ENCODE results near the gene CYB5D1. TPM values are rescaled to one million over a fixed set of nuclear protein-coding genes. Genes with fewer than 3 reads are reported as not detected.
"Not testable (repeated sequence)": the region's sequence is repeated elsewhere in the genome, so short reads cannot be mapped to it uniquely, and the experiment has no call there.

The CYB5D1 gene
- total RNA-seq, 1 experiment from 2014 or later: 5.5 TPM

GRCh38 chr17:7856011-7856810 lies 1.6 kb upstream of the CYB5D1 start:
- DNase-seq (ENCODE audit: low read depth): no peak

DNA sequence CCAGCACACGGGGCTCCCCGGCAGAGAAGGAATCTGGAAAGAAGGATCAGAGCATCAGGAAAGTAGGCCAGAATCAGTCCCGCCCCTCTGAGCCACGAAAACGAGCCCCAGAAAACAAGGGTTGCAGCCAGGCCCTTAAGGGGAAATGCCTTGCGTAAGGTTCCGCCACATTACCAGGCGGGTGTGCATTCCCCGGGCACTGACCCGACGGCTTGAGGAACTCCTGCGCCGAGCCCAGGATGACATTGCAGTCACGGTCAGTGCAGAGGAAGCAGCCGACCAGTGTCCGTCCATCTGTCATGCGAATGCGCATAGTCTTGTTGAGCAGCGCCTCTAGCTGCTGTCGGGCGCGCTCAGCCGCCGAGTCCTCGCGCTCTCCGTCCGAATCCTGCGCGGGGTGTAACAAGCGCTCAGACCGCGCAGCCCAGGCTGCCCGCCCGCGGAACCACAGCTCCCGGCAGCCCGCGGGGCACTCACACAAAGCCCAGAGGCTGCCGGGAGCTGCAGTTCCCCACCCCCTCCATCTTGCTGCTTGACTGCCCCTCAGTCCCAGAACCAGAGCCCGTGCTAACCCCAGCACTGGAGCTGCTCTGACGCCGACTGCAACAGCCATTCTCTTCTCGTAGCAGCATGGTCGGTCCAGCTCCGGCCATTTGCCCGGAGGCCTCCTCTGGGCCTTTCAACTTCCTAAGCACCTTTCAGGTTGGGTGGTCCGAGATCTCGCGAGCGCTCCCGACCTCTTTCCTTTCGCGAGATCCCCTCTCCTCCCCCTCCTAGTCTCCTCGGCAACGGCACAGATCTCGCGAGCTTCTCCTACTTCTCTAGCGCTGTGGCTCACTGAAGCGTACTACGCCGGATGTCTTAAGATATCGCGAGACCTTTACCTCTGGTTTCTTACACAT lies 741 bp upstream of the CYB5D1 start, which contains the start of gene NAA38:
Gene NAA38, minus strand, starts transcription at position 749 of the 902 bp plus-strand sequence. Its CDS starts 96 bp downstream, at position 653.
- DNase-seq (ENCODE audit: low read depth): peak; percentile 96

- DNase-seq (ENCODE audit: low read depth): peak; percentile 50
Observed at GRCh38 chr17:7858522-7858810, 663 bp downstream of the CYB5D1 start.

GRCh38 chr17:7859028-7859427 lies 1.2 kb downstream of the CYB5D1 start:
- no peak for DNase-seq (ENCODE audit: low read depth)

GRCh38 chr17:7862692-7863437 lies 5.1 kb downstream of the CYB5D1 start:
- DNase-seq (ENCODE audit: low read depth): no peak

- not testable (repeated sequence) for DNase-seq (ENCODE audit: low read depth)
Observed at GRCh38 chr17:7864384-7864783, 6.6 kb downstream of the CYB5D1 start.

DNA sequence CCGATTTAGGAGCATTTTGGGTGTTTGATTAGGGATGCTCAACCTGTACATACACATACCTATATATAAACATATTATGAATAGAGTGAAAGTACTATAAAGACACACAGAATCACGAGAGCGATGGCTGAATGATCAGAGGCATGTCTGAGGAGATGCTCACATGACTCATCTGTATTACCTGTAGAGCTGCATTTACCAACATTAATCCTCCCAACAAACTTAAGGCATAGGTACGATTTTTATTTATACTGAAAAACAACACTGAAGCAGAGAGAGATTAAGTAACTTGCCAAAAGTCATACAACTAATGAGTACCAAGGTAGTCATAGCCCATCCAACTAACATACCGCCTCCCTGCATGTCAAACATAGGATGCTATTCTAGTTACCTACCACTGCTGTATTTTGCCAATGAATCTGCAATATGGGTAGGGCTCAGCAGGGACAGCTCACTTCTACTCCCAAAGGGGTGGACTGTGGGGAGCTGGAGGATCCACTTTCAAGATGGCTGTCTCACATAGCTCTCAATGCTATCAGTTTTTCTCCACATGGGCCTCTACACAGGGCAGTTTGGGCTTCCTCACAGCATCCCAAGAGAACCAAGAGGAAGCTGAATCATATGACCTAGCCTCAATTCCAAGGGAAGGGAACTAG lies 7.3 kb downstream of the CYB5D1 start:
- no peak for DNase-seq (ENCODE audit: low read depth)

GRCh38 chr17:7867881-7868329 lies 10.1 kb downstream of the CYB5D1 start:
- no peak for DNase-seq (ENCODE audit: low read depth)

GRCh38 chr17:7873051-7873450 lies 15.2 kb downstream of the CYB5D1 start:
- DNase-seq (ENCODE audit: low read depth): no peak

GRCh38 chr17:7875804-7876370 lies 18.1 kb downstream of the CYB5D1 start:
- no peak for DNase-seq (ENCODE audit: low read depth)

GRCh38 chr17:7878234-7878633 lies 20.4 kb downstream of the CYB5D1 start:
- DNase-seq (ENCODE audit: low read depth): no peak

DNA sequence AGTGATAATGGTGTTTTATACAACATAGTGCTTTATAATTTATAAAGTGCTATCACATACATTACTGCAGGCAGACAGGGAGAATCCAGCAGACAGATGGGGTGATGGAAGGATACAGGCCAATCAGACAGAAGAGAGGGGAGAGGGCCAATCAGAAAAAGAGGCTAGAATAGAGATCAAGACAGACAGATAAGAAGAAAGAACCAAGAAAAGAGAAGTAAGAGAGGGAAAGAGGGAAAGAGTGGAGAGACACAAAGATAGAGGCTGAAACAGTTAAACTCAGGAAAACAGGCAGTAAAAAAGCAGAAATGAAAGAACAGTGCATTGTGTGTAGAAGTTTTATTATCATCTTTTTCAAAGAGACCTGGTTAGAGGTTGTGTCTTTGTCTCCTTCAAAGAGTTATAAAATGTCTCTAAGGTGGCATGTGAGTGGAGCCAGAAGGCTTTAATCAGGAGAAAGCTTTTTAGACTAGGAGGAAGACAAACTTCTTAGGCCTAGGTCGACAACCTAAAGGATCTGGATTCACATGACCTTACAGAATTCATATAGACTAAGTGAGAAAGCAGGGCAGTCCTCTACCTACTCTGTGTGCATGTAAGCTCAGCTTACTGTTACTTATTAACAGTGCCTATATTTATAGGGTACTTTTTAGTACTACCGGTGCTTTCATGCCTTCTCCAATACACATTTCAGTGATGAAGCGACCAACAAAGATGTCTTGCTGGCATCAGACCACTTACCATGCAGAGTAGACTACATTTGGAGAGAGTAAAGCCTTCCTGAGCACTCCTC lies 22.5 kb downstream of the CYB5D1 start:
- no peak for DNase-seq (ENCODE audit: low read depth)

DNA sequence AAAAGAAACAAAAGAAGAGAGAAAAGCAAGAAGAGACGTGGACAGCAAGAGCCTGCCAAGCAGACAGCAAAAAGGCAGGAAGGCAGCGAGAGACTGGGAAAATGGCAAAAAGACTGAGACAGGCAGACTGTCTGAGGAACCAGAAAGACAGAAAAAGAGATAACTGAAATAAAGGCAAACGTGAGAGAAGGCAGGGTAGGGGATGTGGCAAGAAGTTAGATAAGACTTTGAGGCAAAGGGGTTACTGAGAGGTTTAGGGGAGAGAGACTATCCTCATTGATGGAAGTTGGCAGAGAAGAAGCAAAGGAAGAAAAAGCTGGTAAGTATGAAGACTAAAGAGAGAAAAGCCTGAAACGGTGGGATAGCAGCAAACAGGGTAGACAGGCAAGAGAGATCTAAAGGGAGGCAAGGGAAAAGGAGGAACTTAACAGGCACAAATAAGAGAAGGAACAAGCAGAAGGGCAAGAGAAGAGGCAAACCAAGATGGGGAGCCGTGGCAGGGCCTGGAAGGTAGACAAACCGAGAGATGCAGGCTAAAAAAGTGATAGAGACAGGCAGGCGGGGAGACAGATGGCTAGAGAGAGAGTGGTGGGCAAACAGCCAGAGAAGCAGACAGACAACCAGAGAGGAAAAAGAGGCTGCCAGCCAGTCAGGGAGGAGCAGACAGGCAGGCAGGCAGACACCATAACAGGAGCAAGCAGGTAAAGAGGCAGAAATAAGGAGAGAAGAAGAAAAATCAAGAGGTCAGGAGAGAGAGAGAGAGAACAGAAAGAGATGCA lies 23.7 kb downstream of the CYB5D1 start:
- DNase-seq (ENCODE audit: low read depth): no peak

- DNase-seq (ENCODE audit: low read depth): no peak
Observed at GRCh38 chr17:7882068-7882467, 24.3 kb downstream of the CYB5D1 start.

- DNase-seq (ENCODE audit: low read depth): no peak
Observed at GRCh38 chr17:7882629-7883028, 24.8 kb downstream of the CYB5D1 start.

DNA sequence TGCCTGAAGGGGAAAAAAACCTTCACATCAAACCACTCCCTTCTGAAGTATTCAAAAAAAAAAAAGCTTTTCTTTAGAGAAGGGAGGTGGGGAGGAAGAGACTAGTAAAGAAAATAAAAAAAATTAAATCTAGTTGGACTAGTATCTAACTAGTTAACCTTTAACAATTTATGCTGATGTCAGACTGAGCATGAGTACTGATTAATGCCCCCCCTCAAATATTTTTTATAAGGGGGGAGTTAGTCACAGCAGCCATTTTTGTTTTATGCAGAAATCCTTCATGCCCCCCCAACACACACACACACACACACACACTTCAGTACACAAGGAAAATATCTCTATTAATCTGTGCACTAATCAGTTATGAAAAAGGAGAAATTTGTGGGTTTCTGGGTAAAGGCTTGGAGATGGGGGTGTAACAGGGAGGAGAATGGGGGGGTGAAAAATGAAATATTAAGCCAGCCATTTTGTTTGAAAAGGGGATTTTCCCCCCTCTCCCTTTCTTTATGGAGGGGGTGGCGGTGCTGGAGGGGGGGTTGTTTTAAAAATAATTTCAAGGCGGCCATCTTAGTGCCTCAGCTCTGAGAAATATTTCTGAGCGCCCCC lies 26.1 kb downstream of the CYB5D1 start:
- DNase-seq (ENCODE audit: low read depth): no peak

GRCh38 chr17:7884581-7885366 lies 27.0 kb downstream of the CYB5D1 start:
- peak; percentile 19 for DNase-seq (ENCODE audit: low read depth)

Data from Daoy (cell line).